Esophagus muscularis mucosa (tissue), 4 donors: ENCODE results near the gene DDX23.
"Not testable (repeated sequence)": the region's sequence is repeated elsewhere in the genome, so short reads cannot be mapped to it uniquely, and the experiment has no call there.

Source experiments
- EP300 ChIP-seq: sonication (generic); formaldehyde crosslinking; IDR thresholded peaks from one replicate; pipeline ENCODE4 v1.6.1; 2017; ENCODE audit warnings: antibody characterized with exemption
- POLR2A ChIP-seq: fragments of 450-650 bp; IDR thresholded peaks from one replicate; pipeline ENCODE4 v1.6.1; 2017; ENCODE audit warnings: antibody characterized with exemption, moderate library complexity, mild to moderate bottlenecking, low read depth
- POLR2AphosphoS5 ChIP-seq, 2 donors: sonication (generic); formaldehyde crosslinking; IDR thresholded peaks; one replicate each; pipeline ENCODE4 v1.6.1; 2017; ENCODE audit warnings: antibody characterized with exemption in 2 of 2
- TF ChIP-seq, protein P1 (sequence below), 3 experiments: fragments of 200-600 bp in 2 of 3; fragments of 450-650 bp in 1 of 3; sonication (generic) in 2 of 3; IDR thresholded peaks; one replicate each; pipeline ENCODE4 v1.5.1; 2017 to 2019; ENCODE audit warnings: antibody characterized with exemption in 3 of 3, mild to moderate bottlenecking in 2 of 3, moderate library complexity in 1 of 3

DNA sequence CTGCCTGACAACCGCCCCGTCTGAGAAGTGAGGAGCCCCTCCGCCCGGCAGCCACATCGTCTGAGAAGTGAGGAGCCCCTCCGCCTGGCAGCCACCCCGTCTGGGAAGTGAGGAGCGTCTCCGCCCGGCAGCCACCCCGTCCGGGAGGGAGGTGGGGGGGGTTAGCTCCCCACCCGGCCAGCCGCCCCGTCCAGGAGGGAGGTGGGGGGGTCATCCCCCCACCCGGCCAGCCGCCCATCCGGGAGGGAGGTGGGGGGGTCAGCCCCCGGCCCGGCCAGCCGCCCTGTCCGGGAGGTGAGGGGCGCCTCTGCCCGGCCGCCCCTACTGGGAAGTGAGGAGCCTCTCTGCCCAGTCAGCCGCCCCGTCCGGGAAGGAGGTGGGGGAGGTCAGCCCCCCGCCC lies 9.9 kb downstream of the DDX23 start:
- TF ChIP-seq, protein P1, sequence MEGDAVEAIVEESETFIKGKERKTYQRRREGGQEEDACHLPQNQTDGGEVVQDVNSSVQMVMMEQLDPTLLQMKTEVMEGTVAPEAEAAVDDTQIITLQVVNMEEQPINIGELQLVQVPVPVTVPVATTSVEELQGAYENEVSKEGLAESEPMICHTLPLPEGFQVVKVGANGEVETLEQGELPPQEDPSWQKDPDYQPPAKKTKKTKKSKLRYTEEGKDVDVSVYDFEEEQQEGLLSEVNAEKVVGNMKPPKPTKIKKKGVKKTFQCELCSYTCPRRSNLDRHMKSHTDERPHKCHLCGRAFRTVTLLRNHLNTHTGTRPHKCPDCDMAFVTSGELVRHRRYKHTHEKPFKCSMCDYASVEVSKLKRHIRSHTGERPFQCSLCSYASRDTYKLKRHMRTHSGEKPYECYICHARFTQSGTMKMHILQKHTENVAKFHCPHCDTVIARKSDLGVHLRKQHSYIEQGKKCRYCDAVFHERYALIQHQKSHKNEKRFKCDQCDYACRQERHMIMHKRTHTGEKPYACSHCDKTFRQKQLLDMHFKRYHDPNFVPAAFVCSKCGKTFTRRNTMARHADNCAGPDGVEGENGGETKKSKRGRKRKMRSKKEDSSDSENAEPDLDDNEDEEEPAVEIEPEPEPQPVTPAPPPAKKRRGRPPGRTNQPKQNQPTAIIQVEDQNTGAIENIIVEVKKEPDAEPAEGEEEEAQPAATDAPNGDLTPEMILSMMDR (IDR thresholded peaks at IDR 0.05): not testable (repeated sequence)
- not testable (repeated sequence) for TF ChIP-seq POLR2A; POLR2AphosphoS5 (IDR thresholded peaks at IDR 0.05); EP300
